ENCODE measurements around the gene MYLK.
"Not testable (repeated sequence)": the region's sequence is repeated elsewhere in the genome, so short reads cannot be mapped to it uniquely, and the experiment has no call there.

Gene MYLK

DNA sequence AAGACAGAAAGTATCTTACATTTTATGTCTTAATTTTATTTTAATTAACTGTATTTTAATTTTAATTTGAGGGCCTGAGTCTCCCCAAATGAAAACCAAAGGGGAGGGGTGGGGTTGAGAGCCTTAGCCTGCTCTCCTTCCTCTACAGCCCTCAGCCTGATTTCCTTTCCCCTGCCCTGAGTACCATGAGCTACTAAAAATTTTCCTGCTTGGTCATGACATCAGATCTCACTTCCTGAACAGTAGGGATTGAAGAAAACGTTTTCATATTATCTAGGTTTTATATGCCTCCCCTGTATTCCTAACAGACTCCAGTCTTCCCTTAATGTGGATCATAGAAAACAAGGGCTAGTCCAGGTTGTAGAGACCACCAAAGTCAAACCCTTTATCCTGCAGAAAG lies 133.9 kb downstream of the MYLK start:
- Mint-ChIP-seq H3K4me1 (no peaks in the 10 kb centered on the region), H3K36me3 (no peaks in the 10 kb centered on the region), H3K27me3 (peaks cover 18% of the 10 kb centered on the region), H3K27ac (no peak overlapping the region), H3K9me3 (no peaks in the 10 kb centered on the region), H3K4me3 (no peak overlapping the region)
- no peak for ATAC-seq

DNA sequence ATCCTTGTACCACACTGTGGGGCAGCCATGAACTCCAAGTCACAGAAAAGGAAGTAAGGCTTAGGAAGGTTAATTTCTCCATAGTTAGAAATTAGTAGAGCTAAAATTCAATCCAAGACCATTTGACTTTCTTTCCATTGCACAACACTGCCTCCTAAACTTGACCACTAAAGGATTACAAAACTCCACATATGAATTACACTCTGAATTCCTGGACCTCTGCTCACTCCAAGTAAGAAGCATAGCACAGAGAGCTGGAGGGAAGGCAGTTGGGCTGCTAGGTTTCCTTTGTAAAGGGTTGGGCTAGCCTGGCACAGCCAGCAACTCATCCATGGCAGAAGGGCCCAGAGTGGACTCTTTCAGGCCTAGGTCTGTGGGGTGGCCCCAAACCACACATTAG lies 134.4 kb downstream of the MYLK start:
- no peak for ATAC-seq
- no peak overlapping the region for H3K4me3 Mint-ChIP-seq
- no peaks in the 10 kb centered on the region for H3K36me3 Mint-ChIP-seq
- peaks cover 14% of the 10 kb centered on the region for H3K27me3 Mint-ChIP-seq
- no peaks in the 10 kb centered on the region for H3K4me1 Mint-ChIP-seq
- H3K27ac Mint-ChIP-seq, result no peak overlapping the region
- H3K9me3 Mint-ChIP-seq, result no peaks in the 10 kb centered on the region

DNA sequence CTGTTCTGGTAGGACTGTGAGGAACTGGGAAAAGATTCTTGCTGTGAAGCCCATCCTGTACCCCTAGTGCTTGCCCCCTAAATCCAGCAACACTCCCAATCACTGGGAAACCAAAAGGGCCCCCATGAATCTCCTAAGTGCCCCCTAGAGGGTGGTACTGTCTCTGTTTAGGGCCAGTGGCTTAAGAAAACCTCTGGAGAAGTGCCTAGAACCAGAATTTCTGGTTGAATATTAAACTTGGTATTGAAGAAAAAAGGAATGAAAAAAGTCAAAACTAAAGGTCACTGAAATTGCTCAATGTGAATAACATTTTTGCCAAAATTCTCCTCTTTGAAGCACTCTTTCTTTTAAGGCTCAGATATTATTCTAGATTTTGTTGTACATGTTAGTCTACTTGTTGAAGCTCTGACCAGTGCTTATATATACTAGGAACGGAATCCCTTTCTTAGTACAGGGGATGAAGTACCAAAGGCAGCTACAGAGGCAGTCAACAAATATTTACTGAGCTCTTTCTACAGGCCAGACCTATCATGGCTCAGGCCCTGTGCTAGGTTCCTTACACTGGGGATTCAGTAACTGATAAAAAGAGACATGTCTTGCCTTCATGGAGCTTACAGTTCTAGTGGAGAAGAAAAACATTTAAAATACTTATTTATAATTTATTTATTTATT lies 138.8 kb downstream of the MYLK start:
- no peak for ATAC-seq
- no peaks in the 10 kb centered on the region for H3K36me3 Mint-ChIP-seq
- H3K4me3 Mint-ChIP-seq, result no peak overlapping the region
- peaks cover 31% of the 10 kb centered on the region for H3K27me3 Mint-ChIP-seq
- H3K27ac Mint-ChIP-seq, result no peak overlapping the region
- H3K4me1 Mint-ChIP-seq, result no peaks in the 10 kb centered on the region
- no peaks in the 10 kb centered on the region for H3K9me3 Mint-ChIP-seq

DNA sequence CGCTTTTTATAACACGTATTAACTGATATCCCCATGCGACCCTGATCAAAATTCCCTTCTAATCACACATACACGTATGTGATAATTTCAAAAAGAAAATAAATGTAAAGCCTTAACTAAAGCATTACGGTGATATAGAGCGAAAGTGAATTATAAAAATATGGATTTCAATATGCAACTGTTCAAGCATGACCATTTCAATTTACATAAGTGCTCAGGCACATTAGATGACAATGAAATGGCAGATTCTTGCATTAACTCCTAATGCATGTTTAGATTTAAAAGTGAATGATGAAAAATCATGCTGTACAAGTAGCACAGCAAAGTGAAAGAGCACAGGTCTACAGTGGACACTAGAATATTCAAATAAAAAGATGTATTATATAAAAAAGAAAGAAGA lies 140.1 kb downstream of the MYLK start:
- no peak overlapping the region for H3K27ac Mint-ChIP-seq
- no peaks in the 10 kb centered on the region for H3K36me3 Mint-ChIP-seq
- no peaks in the 10 kb centered on the region for H3K4me1 Mint-ChIP-seq
- H3K27me3 Mint-ChIP-seq, result peaks cover 40% of the 10 kb centered on the region
- H3K9me3 Mint-ChIP-seq, result no peaks in the 10 kb centered on the region
- no peak overlapping the region for H3K4me3 Mint-ChIP-seq
- no peak for ATAC-seq

DNA sequence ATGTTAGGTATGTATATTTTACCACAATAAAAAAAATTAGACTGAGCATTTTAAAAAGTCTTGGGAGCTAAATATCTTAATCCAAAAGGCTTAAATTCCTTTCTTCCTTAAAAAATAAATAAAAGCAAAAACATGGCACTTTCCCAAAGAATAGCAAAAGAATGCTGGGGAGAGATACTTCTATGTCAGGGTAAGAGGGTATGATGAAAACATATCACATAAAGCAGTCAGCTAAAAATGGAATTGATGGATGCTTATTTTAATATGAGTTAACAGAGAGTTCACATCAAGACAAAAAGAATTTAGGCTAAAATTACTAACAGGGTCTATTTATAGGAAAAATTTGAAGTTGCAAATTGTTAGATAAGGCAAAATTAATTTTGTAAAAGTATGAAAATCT lies 141.0 kb downstream of the MYLK start:
- H3K36me3 Mint-ChIP-seq, result no peaks in the 10 kb centered on the region
- no peaks in the 10 kb centered on the region for H3K4me1 Mint-ChIP-seq
- H3K9me3 Mint-ChIP-seq, result no peaks in the 10 kb centered on the region
- peaks cover 46% of the 10 kb centered on the region for H3K27me3 Mint-ChIP-seq
- no peak overlapping the region for H3K27ac Mint-ChIP-seq
- no peak for ATAC-seq
- H3K4me3 Mint-ChIP-seq, result no peak overlapping the region

DNA sequence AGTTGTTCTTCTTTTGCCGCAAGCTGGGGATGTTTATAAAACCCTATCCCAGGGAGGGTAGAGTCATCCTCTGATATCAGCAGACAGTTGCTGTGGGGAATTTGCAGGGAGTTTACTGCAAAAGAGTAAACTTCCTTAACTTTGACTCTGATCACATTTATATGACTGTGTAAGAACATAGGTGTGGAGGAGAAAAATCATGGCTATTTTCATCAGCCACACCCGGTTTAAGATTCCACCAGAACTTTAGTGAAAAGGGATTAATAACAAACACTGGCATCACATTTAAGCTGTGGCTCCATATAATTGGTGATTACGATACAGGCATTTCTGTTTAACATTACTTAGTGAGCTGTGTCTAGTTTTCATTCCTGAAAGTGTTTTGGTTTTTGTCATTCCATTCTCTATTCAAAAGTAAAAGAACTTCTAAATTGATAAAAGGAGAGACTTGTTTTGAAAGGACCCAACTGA lies 143.1 kb downstream of the MYLK start:
- Mint-ChIP-seq H3K27ac (no peak overlapping the region), H3K36me3 (no peaks in the 10 kb centered on the region), H3K27me3 (peaks cover 45% of the 10 kb centered on the region), H3K4me3 (no peak overlapping the region), H3K9me3 (peaks cover 3% of the 10 kb centered on the region), H3K4me1 (no peaks in the 10 kb centered on the region)
- no peak for ATAC-seq

DNA sequence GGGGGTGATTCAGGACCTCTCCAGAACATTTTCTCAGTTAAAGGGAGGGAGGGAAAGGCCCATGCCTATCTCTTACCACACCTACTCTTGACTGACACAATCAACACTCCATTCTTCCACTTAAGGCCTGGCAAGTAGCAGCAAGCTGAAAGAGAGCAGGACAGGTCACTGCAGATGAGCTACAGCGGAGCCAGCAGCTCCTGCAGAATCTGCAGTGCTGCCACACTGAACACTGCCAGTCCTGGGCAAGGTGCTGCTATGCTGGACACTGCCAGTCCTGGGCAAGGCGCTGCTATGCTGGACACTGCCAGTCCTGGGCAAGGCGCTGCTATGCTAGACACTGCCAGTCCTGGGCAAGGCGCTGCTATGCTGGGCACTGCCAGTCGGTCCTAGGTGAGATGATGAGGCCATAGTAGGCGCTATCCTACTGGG lies 143.7 kb downstream of the MYLK start:
- H3K9me3 Mint-ChIP-seq, result peaks cover 4% of the 10 kb centered on the region
- H3K36me3 Mint-ChIP-seq, result no peaks in the 10 kb centered on the region
- no peak overlapping the region for H3K27ac Mint-ChIP-seq
- ATAC-seq, result peak; percentile 22
- H3K27me3 Mint-ChIP-seq, result peaks cover 46% of the 10 kb centered on the region
- H3K4me3 Mint-ChIP-seq, result no peak overlapping the region
- H3K4me1 Mint-ChIP-seq, result no peaks in the 10 kb centered on the region

DNA sequence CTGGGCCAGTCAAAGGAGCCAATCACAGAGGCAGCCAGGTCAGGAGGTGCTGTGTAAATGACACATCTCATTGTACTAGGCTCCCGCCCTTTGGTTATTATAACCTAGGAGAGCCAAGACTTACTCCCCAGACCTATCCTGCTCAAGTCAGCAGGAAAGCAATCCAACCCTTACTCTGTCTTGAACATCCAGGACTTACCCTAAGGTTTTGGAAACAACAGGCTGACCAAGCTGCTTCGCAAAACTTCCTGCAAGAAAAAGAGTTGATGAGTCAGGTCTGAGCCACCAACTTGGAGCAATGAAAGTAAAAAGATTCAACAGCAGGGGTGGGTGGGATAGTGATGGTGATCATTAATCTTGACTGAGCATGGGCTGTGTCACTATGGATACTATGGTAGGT lies 144.4 kb downstream of the MYLK start:
- Mint-ChIP-seq H3K9me3 (peaks cover 4% of the 10 kb centered on the region), H3K27ac (no peak overlapping the region), H3K4me3 (no peak overlapping the region), H3K27me3 (peaks cover 50% of the 10 kb centered on the region), H3K4me1 (no peaks in the 10 kb centered on the region), H3K36me3 (no peaks in the 10 kb centered on the region)
- no peak for ATAC-seq

DNA sequence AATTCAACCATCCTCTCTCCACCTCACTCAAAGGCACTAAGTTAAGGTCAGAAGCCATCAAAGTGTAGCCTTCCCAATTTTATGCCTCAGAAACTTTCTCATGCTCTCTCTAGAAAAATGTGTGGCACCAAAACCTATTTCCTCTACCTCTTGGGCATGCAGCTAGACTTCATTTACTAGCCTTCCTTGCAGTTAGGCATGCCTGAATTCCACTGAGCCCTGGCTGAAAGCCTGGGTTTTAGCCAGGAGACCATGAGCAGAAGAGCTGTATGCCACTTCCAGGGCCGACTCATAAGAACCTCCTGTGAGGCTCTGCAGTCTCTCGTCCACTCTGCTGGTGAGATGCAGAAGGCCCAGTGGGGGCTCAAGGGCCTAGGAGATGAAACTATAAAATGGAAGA lies 145.0 kb downstream of the MYLK start:
- peaks cover 4% of the 10 kb centered on the region for H3K9me3 Mint-ChIP-seq
- no peak for ATAC-seq

DNA sequence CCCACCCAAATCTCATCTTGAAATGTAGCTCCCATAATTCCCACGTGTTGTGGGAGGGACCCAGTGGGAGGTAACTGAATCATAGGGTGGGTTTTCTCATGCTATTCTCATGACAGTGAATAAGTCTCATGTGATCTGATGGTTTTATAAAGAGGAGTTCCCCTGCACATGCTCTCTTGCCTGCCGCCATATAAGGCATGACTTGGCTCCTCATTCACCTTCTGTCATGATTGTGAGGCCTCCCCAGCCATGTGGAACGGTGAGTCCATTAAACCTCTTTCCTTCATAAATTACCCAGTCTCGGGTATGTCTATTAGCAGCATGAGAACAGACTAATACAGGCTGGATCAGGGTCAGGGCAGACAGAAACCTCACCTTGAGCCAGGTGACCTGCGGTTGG lies 145.6 kb downstream of the MYLK start:
- ATAC-seq, H3K4me3 Mint-ChIP-seq, H3K9me3 Mint-ChIP-seq, H3K27ac Mint-ChIP-seq, H3K36me3 Mint-ChIP-seq, H3K4me1 Mint-ChIP-seq: not testable (repeated sequence)
- peaks cover 55% of the 10 kb centered on the region for H3K27me3 Mint-ChIP-seq

More for the DNA sequence above, 145.0 kb downstream of the MYLK start:
- Mint-ChIP-seq H3K4me1 (no peaks in the 10 kb centered on the region), H3K4me3 (no peak overlapping the region), H3K36me3 (no peaks in the 10 kb centered on the region), H3K27ac (no peak overlapping the region), H3K27me3 (peaks cover 55% of the 10 kb centered on the region)

DNA sequence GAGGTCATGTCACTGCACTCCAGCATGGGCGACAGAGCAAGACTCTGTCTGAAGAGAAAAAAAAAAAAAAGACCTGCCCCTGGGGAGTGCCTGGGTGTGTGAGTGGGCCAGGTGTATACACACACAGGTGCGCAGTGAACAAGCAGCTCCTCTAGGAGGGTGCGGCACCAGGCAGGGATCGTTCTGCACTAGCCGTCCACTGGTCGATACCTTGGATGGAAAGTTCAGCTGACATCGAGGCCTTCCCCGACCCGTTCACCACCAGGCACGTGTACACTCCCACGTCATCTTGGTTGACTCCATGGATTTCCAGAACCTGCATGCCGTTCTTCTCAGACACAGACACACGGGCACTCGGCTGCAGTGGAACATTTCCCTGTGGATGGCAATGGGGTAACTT lies 147.0 kb downstream of the MYLK start:
- Mint-ChIP-seq H3K4me3 (no peak overlapping the region), H3K4me1 (no peaks in the 10 kb centered on the region), H3K9me3 (peaks cover 4% of the 10 kb centered on the region), H3K27ac (no peak overlapping the region), H3K36me3 (no peaks in the 10 kb centered on the region), H3K27me3 (peaks cover 54% of the 10 kb centered on the region)
- ATAC-seq, result no peak

DNA sequence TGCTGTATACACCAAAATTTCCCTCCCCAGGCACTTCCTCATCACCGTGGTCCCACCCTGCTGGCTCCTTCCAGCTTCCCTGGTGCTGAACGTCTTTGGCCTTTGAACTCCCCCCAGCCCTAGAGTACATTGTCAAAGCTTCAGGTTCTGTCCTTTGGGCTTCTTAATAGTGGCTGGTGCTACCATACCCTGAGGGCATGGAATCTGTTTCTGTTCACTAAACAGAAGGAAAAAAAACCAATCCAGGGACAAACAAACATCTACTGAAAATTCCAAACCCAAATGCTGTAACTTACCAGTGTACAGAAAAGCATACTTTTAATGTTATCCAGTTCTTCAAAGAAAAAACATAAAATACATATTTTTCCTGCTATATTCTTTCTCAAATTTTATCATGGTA lies 148.7 kb downstream of the MYLK start:
- H3K9me3 Mint-ChIP-seq, result peaks cover 4% of the 10 kb centered on the region
- peaks cover 61% of the 10 kb centered on the region for H3K27me3 Mint-ChIP-seq
- no peak overlapping the region for H3K4me3 Mint-ChIP-seq
- ATAC-seq, result no peak
- H3K27ac Mint-ChIP-seq, result no peak overlapping the region
- no peaks in the 10 kb centered on the region for H3K36me3 Mint-ChIP-seq
- no peaks in the 10 kb centered on the region for H3K4me1 Mint-ChIP-seq

DNA sequence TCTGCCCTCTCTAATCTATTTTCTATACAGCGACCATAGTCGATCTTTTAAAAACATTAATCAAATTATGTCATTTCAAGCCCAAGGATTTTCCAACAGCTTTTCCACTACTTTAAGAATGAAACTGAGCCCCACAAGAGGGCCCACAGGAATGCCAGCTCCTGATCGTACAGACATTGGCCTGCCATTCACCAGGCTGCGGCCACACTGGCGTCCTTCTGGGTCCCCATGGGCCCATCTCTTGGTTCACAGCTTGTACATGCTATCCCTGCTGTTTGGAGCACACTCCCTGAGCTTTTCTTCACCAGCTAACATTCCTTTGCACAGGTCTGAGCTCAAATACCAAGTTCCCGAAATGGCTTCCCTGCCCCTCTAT lies 149.6 kb downstream of the MYLK start:
- H3K27me3 Mint-ChIP-seq, result peaks cover 56% of the 10 kb centered on the region
- H3K4me1 Mint-ChIP-seq, result no peaks in the 10 kb centered on the region
- no peak for ATAC-seq
- peaks cover 4% of the 10 kb centered on the region for H3K9me3 Mint-ChIP-seq
- no peak overlapping the region for H3K4me3 Mint-ChIP-seq
- H3K27ac Mint-ChIP-seq, result no peak overlapping the region
- no peaks in the 10 kb centered on the region for H3K36me3 Mint-ChIP-seq

DNA sequence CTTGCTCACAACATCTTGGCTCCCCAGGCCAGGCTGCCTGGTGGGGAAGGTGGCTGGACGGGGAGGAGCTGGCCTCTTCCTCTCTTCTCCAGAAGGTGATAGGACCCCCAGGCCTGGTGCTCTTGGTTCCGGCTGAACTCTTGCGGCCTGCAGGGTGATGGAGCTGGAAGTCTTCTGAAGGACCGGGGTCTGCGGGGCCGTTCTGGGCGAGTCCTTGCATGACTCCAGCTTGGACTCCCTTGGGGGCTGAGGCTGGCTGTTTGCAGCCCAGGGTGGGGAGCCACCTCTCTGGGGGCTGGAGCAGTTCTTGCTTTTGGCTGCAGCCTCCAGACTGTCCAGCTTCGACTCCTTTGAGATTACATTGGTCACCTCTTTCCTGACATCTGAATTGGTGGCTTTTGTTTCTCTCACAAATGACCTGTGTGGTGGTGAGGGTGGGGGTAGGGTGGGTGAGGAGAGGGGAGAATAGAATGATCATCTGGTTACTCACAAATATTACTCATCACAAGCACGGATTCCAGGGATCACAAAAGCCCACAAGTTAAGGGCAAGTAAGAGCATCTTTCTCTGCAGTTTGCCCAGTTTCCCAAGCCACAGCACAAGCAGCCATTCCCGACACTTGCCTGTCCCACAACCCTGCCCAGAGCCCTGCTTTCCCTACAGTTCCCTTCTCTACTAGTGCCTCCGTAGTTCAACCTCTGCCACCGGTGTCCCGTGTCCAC lies 150.2 kb downstream of the MYLK start:
- no peak overlapping the region for H3K27ac Mint-ChIP-seq
- peaks cover 51% of the 10 kb centered on the region for H3K27me3 Mint-ChIP-seq
- H3K9me3 Mint-ChIP-seq, result peaks cover 4% of the 10 kb centered on the region
- H3K4me3 Mint-ChIP-seq, result no peak overlapping the region
- H3K4me1 Mint-ChIP-seq, result no peaks in the 10 kb centered on the region
- ATAC-seq, result no peak
- no peaks in the 10 kb centered on the region for H3K36me3 Mint-ChIP-seq

DNA sequence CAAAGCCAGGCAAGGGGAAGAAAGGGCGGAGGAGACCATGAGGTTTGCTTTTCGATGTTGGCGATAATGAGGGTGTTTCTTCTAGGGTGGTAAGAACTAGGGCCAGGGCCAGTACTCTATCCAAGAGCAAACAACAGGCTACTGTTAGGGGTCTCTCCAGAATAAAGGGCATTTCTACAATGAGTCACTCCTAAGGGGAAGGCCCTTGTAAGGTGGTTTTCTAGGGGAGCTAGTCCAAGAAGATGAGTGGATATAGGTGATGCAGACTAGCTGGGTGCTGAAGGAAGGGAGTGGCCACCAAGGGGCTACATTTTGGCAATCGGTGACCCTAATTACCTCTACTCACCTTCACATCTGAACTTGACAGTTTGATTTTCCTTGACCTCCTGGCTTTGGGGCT lies 150.8 kb downstream of the MYLK start:
- ATAC-seq, result no peak
- peaks cover 4% of the 10 kb centered on the region for H3K9me3 Mint-ChIP-seq
- no peaks in the 10 kb centered on the region for H3K36me3 Mint-ChIP-seq
- H3K4me3 Mint-ChIP-seq, result no peak overlapping the region
- H3K27me3 Mint-ChIP-seq, result peaks cover 45% of the 10 kb centered on the region
- H3K4me1 Mint-ChIP-seq, result no peaks in the 10 kb centered on the region
- no peak overlapping the region for H3K27ac Mint-ChIP-seq

DNA sequence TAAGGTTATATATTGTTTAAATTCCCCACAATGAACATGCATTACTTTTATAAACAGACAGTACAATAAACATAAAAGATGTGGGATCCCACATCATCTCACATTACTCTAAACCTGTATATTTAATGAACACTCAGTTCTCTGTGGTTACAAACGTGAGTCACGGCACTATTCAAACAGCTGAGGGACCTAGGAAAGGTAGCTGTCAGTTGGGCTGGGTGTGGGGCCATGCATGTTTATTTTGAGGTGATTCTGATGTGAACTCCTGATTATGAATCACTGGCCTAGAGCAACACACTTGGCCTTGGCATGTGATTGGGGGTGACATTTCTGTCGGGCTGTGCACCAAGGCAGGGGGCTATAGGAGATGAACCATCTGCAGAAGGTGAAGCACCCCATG lies 151.7 kb downstream of the MYLK start:
- no peaks in the 10 kb centered on the region for H3K4me1 Mint-ChIP-seq
- peaks cover 53% of the 10 kb centered on the region for H3K27me3 Mint-ChIP-seq
- no peak for ATAC-seq
- no peaks in the 10 kb centered on the region for H3K36me3 Mint-ChIP-seq
- H3K4me3 Mint-ChIP-seq, result no peak overlapping the region
- peaks cover 4% of the 10 kb centered on the region for H3K9me3 Mint-ChIP-seq
- no peak overlapping the region for H3K27ac Mint-ChIP-seq

Measured in stimulated activated memory B cell treated with anti-CD40 and anti-IgM and Interleukin-4, amounts not matched to agents 10 μg/mL and 1 μg/mL and 100 μg/mL, for 72 hours (primary cell).